CD4-positive, CD25-positive, alpha-beta regulatory T cell (primary cell): ENCODE data around the gene GMIP. TPM values are rescaled to one million over a fixed set of nuclear protein-coding genes. Genes with fewer than 3 reads are reported as not detected.
"Not testable (repeated sequence)": the region's sequence is repeated elsewhere in the genome, so short reads cannot be mapped to it uniquely, and the experiment has no call there.

Experiments
- ATAC-seq, 2 donors: fragments of 150-1000 bp; cut with Tn5 transposase; one replicate each; pipeline ENCODE4 v1.10.0; 2021; ENCODE audit warnings: low read depth in 2 of 2, moderate number of reproducible peaks in 2 of 2, moderate library complexity in 1 of 2
- DNase-seq, 3 donors: peaks; one replicate each; pipeline versions ENCODE4 v3.0.0 to v3.0.0-alpha.2; 2012 to 2022; ENCODE audit warnings: mixed read lengths in 1 of 3
- H3K27ac ChIP-seq: one replicate; pipeline ENCODE4 v1.7.0; 2013; ENCODE audit warnings: mild to moderate bottlenecking, low read length; ENCODE audit not compliant: insufficient read depth, poor library complexity, severe bottlenecking
- H3K27me3 ChIP-seq: one replicate; pipeline ENCODE4 v1.7.0; 2013; ENCODE audit warnings: low read length; ENCODE audit not compliant: control insufficient read depth, insufficient read depth
- H3K36me3 ChIP-seq: one replicate; pipeline ENCODE4 v1.7.0; 2013; ENCODE audit warnings: mild to moderate bottlenecking, low read length, moderate library complexity; ENCODE audit not compliant: control insufficient read depth, insufficient read depth
- H3K4me1 ChIP-seq: 2 replicates; pipeline ENCODE4 v1.7.0; 2013; ENCODE audit warnings: mild to moderate bottlenecking, low read length; ENCODE audit not compliant: insufficient read depth, control insufficient read depth, poor library complexity, severe bottlenecking
- H3K4me3 ChIP-seq: one replicate; pipeline ENCODE4 v1.7.0; 2013; ENCODE audit warnings: low read depth, mild to moderate bottlenecking, low read length, moderate library complexity
- H3K9me3 ChIP-seq, 2 experiments: 1 replicate in 1 of 2; 2 replicates in 1 of 2; pipeline ENCODE4 v1.7.0; 2013; ENCODE audit warnings: low read length in 2 of 2, mild to moderate bottlenecking in 1 of 2, moderate library complexity in 1 of 2; ENCODE audit not compliant: control insufficient read depth in 2 of 2
- H3K27ac Mint-ChIP-seq, 3 donors: one replicate each; pipeline ENCODE4 v1.8.0; 2020 to 2022; ENCODE audit warnings: mild to moderate bottlenecking in 3 of 3, mixed read lengths in 3 of 3, moderate library complexity in 2 of 3
- H3K27me3 Mint-ChIP-seq: one replicate; pipeline ENCODE4 v1.8.0; 2022; ENCODE audit warnings: mild to moderate bottlenecking, mixed read lengths
- H3K36me3 Mint-ChIP-seq: one replicate; pipeline ENCODE4 v1.8.0; 2020; ENCODE audit warnings: mixed read lengths
- H3K4me1 Mint-ChIP-seq, 4 donors: one replicate each; pipeline ENCODE4 v1.8.0; 2020 to 2022; ENCODE audit warnings: mixed read lengths in 4 of 4, mild to moderate bottlenecking in 1 of 4
- H3K4me3 Mint-ChIP-seq, 4 donors: one replicate each; pipeline ENCODE4 v1.8.0; 2020 to 2022; ENCODE audit warnings: mild to moderate bottlenecking in 4 of 4, mixed read lengths in 4 of 4, moderate library complexity in 3 of 4
- H3K9me3 Mint-ChIP-seq, 7 donors: one replicate each; pipeline ENCODE4 v1.8.0; 2020 to 2022; ENCODE audit warnings: mixed read lengths in 7 of 7, mild to moderate bottlenecking in 3 of 7, moderate library complexity in 2 of 7
- polyA plus RNA-seq, 4 donors: library from polyadenylated mRNA; unstranded; fragments of 300-500 nt; fragmentation: Illumina TruSeq; gene quantifications; one replicate each; pipeline ENCODE4 v1.2.3, GENCODE V29; 2021
- total RNA-seq: library from RNA; stranded (reverse); gene quantifications from one replicate; pipeline ENCODE4 v1.2.3, GENCODE V29; 2022

The GMIP gene
- total and polyA plus RNA-seq, 5 donors from 2014 or later, result 42.1 to 155 (median 46.4) TPM

DNA sequence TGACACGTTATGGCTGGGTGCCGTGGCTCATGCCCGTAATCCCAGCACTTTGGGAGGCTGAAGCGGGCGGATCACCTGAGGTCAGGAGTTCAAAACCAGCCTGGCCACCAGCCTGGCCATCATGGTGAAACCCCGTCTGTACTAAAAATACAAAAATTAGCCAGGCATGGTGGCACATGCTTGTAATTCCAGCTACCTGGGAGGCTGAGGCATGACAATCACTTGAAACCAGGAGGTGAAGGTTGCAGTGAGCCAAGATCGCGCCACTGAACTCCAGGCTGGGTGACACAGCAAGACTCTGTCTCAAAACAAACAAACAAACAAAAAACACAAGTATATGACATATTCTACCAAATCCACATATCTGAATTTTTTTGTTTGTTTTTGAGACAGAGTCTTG lies 36.8 kb downstream of the GMIP start:
- DNase-seq, H3K27me3 Mint-ChIP-seq, H3K36me3 ChIP-seq, ATAC-seq, H3K9me3 ChIP-seq, H3K9me3 Mint-ChIP-seq, H3K27me3 ChIP-seq, H3K4me3 ChIP-seq: not testable (repeated sequence)
- Histone ChIP-seq H3K27ac (peak overlapping the region; percentile 84), H3K4me1 (peaks cover 47% of the 10 kb centered on the region)
- Mint-ChIP-seq H3K36me3 (peaks cover 17% of the 10 kb centered on the region), H3K4me1 (peaks cover 25 to 80% (median 38%) of the 10 kb centered on the region in 4 donors), H3K4me3 (peak overlapping the region in 2 of 4 donors; percentile 36 to 78), H3K27ac (peak overlapping the region in 2 of 3 donors; percentile 95 to 96)

DNA sequence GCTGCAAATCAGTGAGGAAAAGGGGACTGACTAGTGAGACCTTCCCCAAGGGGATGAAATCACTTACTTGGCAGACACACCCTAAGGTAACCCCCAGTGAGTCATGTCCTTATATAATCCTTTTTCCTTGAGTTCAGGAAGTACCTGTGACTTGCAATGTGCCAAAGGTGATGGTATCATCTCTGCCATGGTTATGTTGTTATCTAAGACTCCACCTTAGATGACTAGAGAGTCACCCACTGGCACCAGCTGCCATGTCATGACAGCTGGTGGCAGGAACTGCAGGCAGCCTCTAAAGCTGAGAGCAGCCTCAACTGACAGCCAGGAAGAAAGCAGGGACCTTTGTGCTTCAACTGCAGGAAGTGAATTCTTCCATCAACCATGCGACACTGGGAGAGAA lies 37.4 kb downstream of the GMIP start:
- peaks cover 54% of the 10 kb centered on the region for H3K4me1 ChIP-seq
- peaks cover 27 to 83% (median 42%) of the 10 kb centered on the region in 4 donors for H3K4me1 Mint-ChIP-seq

DNA sequence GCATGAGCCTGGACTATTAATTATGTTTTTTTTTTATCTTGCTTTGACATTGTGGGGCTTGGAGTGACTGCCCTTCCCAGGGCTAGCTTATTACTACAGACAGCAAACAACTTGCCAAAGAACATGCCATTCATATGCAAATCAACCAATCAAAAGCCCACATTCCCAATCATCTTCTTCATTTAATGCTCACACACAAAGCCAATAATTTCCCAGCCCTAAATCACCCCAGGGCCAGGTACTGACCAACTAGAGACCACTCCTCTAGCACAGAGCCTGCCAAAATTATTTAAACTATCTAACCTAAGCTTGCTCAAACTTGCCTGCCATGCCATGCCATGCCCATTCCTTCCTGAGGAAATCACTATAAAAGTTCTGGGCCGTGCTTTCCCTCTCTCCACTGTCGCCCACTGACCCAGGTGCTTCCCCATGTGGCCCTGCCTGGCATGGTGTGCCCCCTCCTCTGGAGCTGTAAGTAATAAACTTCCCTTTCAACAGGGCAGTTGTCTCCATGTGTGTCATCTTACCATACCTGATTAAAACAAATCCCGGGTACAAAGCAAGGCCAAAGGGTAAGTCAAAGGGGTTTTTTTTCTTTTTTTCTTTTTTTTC lies 40.6 kb downstream of the GMIP start:
- Histone ChIP-seq H3K9me3 (no peaks in the 10 kb centered on the region), H3K27ac (peak overlapping the region; percentile 86), H3K27me3 (no peaks in the 10 kb centered on the region), H3K36me3 (no peaks in the 10 kb centered on the region), H3K4me1 (peaks cover 82% of the 10 kb centered on the region), H3K4me3 (peak overlapping the region; percentile 61)
- Mint-ChIP-seq H3K9me3 (no peaks in the 10 kb centered on the region), H3K4me1 (peaks cover 25 to 89% (median 49%) of the 10 kb centered on the region in 4 donors), H3K27me3 (no peaks in the 10 kb centered on the region), H3K4me3 (peak overlapping the region; percentile 70 to 78 (median 77)), H3K27ac (peak overlapping the region; percentile 94 to 96 (median 94)), H3K36me3 (peaks cover 7% of the 10 kb centered on the region)
- DNase-seq (no peak), ATAC-seq (no peak)

More for the DNA sequence above, 37.4 kb downstream of the GMIP start:
- H3K4me3 Mint-ChIP-seq, result peak overlapping the region; percentile 16 to 78 (median 56)
- H3K36me3 Mint-ChIP-seq, result peaks cover 19% of the 10 kb centered on the region
- peaks cover 9% of the 10 kb centered on the region for H3K36me3 ChIP-seq
- H3K27me3 ChIP-seq, result no peaks in the 10 kb centered on the region
- no peaks in the 10 kb centered on the region for H3K27me3 Mint-ChIP-seq
- H3K9me3 ChIP-seq, result no peaks in the 10 kb centered on the region
- DNase-seq (peak; percentile 47 to 90 (median 58)), ATAC-seq (peak; percentile 89)
- peak overlapping the region; percentile 49 for H3K4me3 ChIP-seq
- peak overlapping the region; percentile 84 for H3K27ac ChIP-seq
- H3K27ac Mint-ChIP-seq, result peak overlapping the region; percentile 95 to 98 (median 96)
- H3K9me3 Mint-ChIP-seq, result no peaks in the 10 kb centered on the region

DNA sequence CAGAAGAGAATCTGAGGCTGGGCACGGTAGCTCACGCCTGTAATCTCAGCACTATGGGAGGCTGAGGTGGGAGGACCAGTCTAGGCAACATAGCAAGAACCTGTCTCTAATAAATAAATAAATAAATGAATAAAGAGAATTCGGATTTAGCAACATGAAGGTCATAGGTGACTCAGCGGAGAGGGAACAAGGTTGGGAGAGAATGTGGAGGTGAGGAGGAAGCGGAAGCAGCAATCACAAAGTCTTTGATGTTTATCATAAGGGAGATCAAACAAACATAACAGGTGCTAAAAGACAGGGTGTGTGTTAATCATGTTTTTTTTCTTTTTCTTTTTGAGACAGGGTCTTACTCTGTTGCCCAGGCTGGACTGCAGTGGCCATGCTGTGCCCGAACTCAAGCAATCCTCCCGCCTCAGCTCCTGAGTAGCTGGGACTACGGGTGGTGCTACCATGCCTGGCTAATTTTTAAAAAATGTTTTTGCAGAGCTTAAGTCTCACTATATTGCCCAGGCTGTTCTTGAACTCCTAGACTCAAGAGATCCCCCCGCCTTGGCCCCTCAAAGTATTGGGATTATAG lies 41.2 kb downstream of the GMIP start:
- peak overlapping the region; percentile 61 for H3K4me3 ChIP-seq
- H3K4me1 Mint-ChIP-seq, result peaks cover 31 to 90% (median 55%) of the 10 kb centered on the region in 4 donors
- peak overlapping the region; percentile 94 to 96 (median 94) for H3K27ac Mint-ChIP-seq
- no peaks in the 10 kb centered on the region for H3K36me3 ChIP-seq
- DNase-seq (peak; percentile 56 to 82 (median 67)), ATAC-seq (peak; percentile 25 to 27)
- no peaks in the 10 kb centered on the region for H3K27me3 ChIP-seq
- no peaks in the 10 kb centered on the region for H3K9me3 ChIP-seq
- no peaks in the 10 kb centered on the region for H3K9me3 Mint-ChIP-seq
- peak overlapping the region; percentile 70 to 78 (median 77) for H3K4me3 Mint-ChIP-seq
- H3K36me3 Mint-ChIP-seq, result peaks cover 8% of the 10 kb centered on the region
- peaks cover 86% of the 10 kb centered on the region for H3K4me1 ChIP-seq
- no peaks in the 10 kb centered on the region for H3K27me3 Mint-ChIP-seq
- peak overlapping the region; percentile 86 for H3K27ac ChIP-seq

DNA sequence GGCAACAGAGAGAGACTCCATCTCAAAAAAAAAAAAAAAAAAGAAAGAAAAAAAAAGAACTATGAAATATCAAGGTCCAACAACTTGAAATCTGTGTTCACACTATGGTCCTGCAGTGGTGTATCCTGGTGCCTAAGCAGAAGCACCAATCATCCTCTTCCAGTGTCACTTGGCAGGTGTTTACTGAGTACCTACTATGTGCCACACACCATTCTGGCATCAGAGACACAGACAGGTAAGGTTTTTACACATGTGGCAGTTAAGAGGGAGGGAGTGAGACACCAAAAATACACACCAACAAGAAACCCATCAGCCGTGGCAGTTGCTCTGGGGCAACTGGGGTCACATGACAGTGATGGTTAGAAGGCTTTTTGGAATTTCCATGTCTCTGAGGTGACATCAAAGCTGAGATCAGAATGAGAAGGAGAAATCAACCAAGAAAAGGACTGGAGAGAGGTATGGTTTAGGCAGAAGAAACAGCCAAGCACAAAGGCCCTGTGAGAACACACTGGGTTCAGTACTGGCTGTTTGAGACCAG lies 42.6 kb downstream of the GMIP start:
- no peaks in the 10 kb centered on the region for H3K36me3 ChIP-seq
- Mint-ChIP-seq H3K36me3 (peaks cover 10% of the 10 kb centered on the region), H3K27me3 (no peaks in the 10 kb centered on the region), H3K4me3 (peak overlapping the region; percentile 24 to 84 (median 74)), H3K27ac (peak overlapping the region; percentile 94 to 96 (median 94)), H3K4me1 (peaks cover 28 to 88% (median 52%) of the 10 kb centered on the region in 4 donors), H3K9me3 (no peaks in the 10 kb centered on the region)
- H3K27me3 ChIP-seq, result no peaks in the 10 kb centered on the region
- DNase-seq (peak in 2 of 3 donors; percentile 17 to 29), ATAC-seq (no peak)
- H3K27ac ChIP-seq, result peak overlapping the region; percentile 86
- H3K4me3 ChIP-seq, result peak overlapping the region; percentile 61
- H3K4me1 ChIP-seq, result peaks cover 85% of the 10 kb centered on the region
- H3K9me3 ChIP-seq, result no peaks in the 10 kb centered on the region

DNA sequence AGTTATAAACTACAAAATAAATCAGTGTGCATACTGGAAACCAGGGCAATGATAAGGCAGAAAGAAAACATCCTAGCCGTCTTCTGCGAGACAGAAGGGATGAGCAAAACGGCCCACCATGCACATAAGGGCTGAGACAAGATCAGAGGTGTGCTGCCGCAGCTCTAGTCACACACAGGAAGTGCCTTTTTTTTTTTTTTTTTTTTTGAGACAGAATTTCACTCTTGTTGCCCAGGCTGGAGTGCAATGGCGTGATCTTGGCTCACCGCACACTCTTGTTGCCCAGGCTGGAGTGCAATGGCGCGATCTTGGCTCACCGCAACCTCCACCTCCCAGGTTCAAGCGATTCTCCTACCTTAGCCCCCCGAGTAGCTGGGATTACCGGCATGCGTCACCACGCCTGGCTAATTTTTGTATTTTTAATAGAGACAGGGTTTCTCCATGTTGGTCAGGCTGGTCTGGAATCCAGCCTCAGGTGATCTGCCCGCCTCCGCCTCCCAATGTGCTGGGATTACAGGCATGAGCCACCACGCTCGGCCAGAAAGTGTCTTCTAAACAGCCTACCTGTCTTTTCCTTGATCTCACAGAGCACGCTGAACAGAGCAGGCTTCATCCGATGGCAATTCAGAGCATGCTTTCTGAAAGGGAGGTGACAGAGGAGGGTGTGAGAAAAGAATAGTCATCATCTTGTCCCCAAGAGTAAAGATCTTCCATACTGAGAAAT lies 44.6 kb downstream of the GMIP start:
- Histone ChIP-seq H3K27ac (peak overlapping the region; percentile 97), H3K4me1 (peaks cover 90% of the 10 kb centered on the region), H3K4me3 (peak overlapping the region; percentile 51)
- H3K27me3 Mint-ChIP-seq, H3K9me3 Mint-ChIP-seq, H3K36me3 ChIP-seq, H3K27me3 ChIP-seq, H3K9me3 ChIP-seq: not testable (repeated sequence)
- peaks cover 18% of the 10 kb centered on the region for H3K36me3 Mint-ChIP-seq
- DNase-seq (peak; percentile 64 to 90 (median 78)), ATAC-seq (peak; percentile 77 to 78)
- H3K4me1 Mint-ChIP-seq, result peaks cover 28 to 93% (median 59%) of the 10 kb centered on the region in 4 donors
- peak overlapping the region; percentile 68 to 80 (median 78) for H3K4me3 Mint-ChIP-seq
- peak overlapping the region; percentile 94 to 99 (median 99) for H3K27ac Mint-ChIP-seq

DNA sequence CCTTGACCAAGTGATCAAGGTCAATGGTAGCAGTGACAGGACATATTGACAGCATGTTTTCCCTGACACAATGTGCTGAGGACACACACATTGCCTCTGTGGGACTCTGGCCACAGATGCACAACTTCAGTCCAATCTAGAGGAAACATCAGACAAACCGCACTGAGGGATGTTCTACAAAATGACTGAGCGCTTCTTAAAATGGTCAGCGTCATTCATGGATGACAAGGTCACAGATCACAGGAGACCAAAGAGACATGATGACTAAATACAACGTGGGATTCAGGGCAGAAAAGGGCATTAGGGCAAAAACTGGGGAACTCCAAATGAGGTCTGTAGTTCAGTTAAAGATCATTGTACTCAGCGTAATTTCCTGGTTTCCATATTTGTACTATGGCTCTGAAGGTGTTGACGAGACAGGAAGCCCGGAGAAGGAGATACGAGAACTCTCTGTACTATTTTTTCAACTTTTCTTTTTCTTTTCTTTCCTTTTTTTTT lies 45.6 kb downstream of the GMIP start:
- peak overlapping the region; percentile 51 for H3K4me3 ChIP-seq
- H3K27ac ChIP-seq, result peak overlapping the region; percentile 97

More for the DNA sequence above, 45.6 kb downstream of the GMIP start:
- Mint-ChIP-seq H3K4me1 (peaks cover 25 to 90% (median 51%) of the 10 kb centered on the region in 4 donors), H3K36me3 (peaks cover 23% of the 10 kb centered on the region), H3K27ac (peak overlapping the region; percentile 94 to 99 (median 99)), H3K9me3 (peaks cover 0 to 2% (median 0%) of the 10 kb centered on the region in 7 donors), H3K4me3 (peak overlapping the region; percentile 68 to 80 (median 78)), H3K27me3 (no peaks in the 10 kb centered on the region)
- ATAC-seq (peak; percentile 55 to 63), DNase-seq (peak; percentile 70 to 82 (median 81))
- Histone ChIP-seq H3K36me3 (peaks cover 12% of the 10 kb centered on the region), H3K27me3 (no peaks in the 10 kb centered on the region), H3K4me1 (peaks cover 80% of the 10 kb centered on the region), H3K9me3 (no peaks in the 10 kb centered on the region)
